Thoracic aorta (tissue), 2 donors: ENCODE measurements around the gene ATXN10. TPM values are rescaled to one million over a fixed set of nuclear protein-coding genes. Genes with fewer than 3 reads are reported as not detected.

Experiments used
- ATAC-seq: fragments of 150-250 bp; one replicate; pipeline ENCODE4 v1.8.0; 2017; ENCODE audit warnings: low read depth; ENCODE audit not compliant: insufficient number of reproducible peaks, low FRiP score
- DNase-seq: peaks from one replicate; pipeline ENCODE4 v3.0.0-alpha.2; 2020; ENCODE audit warnings: low spot score
- H3K27ac ChIP-seq, 2 donors: fragments of 200-600 bp; sonication (generic); 1 replicate in 1 of 2; 2 replicates in 1 of 2; pipeline ENCODE4 v1.5.1; 2016; ENCODE audit warnings: mild to moderate bottlenecking in 2 of 2, moderate library complexity in 2 of 2
- H3K27me3 ChIP-seq: fragments of 200-600 bp; sonication (generic); replicated peaks from 2 replicates; pipeline ENCODE4 v1.6.0; 2016; ENCODE audit warnings: mild to moderate bottlenecking; ENCODE audit not compliant: insufficient read depth
- H3K36me3 ChIP-seq: fragments of 200-600 bp; sonication (generic); one replicate; pipeline ENCODE4 v1.5.1; 2016
- H3K4me1 ChIP-seq, 2 donors: fragments of 200-600 bp; sonication (generic); 1 replicate in 1 of 2; 2 replicates in 1 of 2; pipeline versions ENCODE4 v1.5.1 to v1.6.0; 2016; ENCODE audit warnings: low read depth in 2 of 2, mild to moderate bottlenecking in 1 of 2; ENCODE audit not compliant: control insufficient read depth in 1 of 2
- H3K4me3 ChIP-seq: fragments of 200-600 bp; sonication (generic); 2 replicates; pipeline ENCODE4 v1.5.1; 2016; ENCODE audit warnings: mild to moderate bottlenecking
- H3K9me3 ChIP-seq: fragments of 200-600 bp; sonication (generic); 2 replicates; pipeline ENCODE4 v1.5.1; 2016
- total RNA-seq, 2 donors: library from RNA; depleted of rRNA; stranded (reverse); fragments of >200 nt; gene quantifications; one replicate each; pipeline versions ENCODE4 v1.1.0 to v1.2.3, GENCODE V29; 2016
- TF ChIP-seq, protein P1 (sequence below): fragments of 200-600 bp; sonication (generic); IDR thresholded peaks from one replicate; pipeline ENCODE4 v1.5.1; 2019; ENCODE audit warnings: antibody characterized with exemption

The ATXN10 gene
- total RNA-seq, 2 donors from 2014 or later = 52.9 to 164 TPM

DNA sequence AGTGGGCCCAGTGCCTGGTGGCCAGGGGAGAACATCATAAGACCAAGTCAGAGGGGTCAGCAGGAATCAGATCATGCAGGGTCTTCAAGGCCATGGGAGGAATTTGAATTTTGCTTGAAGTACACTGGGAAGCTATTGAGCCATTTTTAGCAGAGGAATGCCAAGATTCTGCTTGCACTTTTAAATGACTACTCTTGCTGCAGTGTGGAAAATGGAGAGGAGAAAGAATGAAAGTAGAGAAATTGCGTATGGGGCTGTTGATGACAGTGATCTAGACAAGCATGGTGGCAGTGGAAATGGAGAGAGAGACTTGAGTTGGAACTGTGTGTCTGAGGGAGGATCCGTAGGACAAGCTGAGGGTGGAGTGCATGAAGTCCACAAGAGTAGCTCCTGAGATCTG is 177.3 kb downstream of the ATXN10 start:
- ATAC-seq (no peak), DNase-seq (no peak)
- TF ChIP-seq, protein P1, sequence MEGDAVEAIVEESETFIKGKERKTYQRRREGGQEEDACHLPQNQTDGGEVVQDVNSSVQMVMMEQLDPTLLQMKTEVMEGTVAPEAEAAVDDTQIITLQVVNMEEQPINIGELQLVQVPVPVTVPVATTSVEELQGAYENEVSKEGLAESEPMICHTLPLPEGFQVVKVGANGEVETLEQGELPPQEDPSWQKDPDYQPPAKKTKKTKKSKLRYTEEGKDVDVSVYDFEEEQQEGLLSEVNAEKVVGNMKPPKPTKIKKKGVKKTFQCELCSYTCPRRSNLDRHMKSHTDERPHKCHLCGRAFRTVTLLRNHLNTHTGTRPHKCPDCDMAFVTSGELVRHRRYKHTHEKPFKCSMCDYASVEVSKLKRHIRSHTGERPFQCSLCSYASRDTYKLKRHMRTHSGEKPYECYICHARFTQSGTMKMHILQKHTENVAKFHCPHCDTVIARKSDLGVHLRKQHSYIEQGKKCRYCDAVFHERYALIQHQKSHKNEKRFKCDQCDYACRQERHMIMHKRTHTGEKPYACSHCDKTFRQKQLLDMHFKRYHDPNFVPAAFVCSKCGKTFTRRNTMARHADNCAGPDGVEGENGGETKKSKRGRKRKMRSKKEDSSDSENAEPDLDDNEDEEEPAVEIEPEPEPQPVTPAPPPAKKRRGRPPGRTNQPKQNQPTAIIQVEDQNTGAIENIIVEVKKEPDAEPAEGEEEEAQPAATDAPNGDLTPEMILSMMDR = no peak

GRCh38 chr22:45852826-45853225 is 181.2 kb downstream of the ATXN10 start:
- Histone ChIP-seq H3K36me3 (peaks cover 11% of the 10 kb centered on the region), H3K4me3 (no peak overlapping the region), H3K9me3 (peaks cover 3% of the 10 kb centered on the region), H3K27ac (no peak overlapping the region), H3K4me1 (no peaks in the 10 kb centered on the region), H3K27me3 (no peaks in the 10 kb centered on the region)
- ATAC-seq (no peak), DNase-seq (no peak)
- TF ChIP-seq, protein P1 = no peak

More for the DNA sequence above, 177.3 kb downstream of the ATXN10 start:
- H3K27me3 ChIP-seq = no peaks in the 10 kb centered on the region
- H3K27ac ChIP-seq = no peak overlapping the region
- H3K4me3 ChIP-seq = no peak overlapping the region
- peaks cover 3% of the 10 kb centered on the region for H3K9me3 ChIP-seq
- H3K36me3 ChIP-seq = peaks cover 11% of the 10 kb centered on the region
- H3K4me1 ChIP-seq = no peaks in the 10 kb centered on the region

- H3K27me3 ChIP-seq = no peaks in the 10 kb centered on the region
- peaks cover 3% of the 10 kb centered on the region for H3K9me3 ChIP-seq
- no peak overlapping the region for H3K27ac ChIP-seq
- DNase-seq = no peak
- no peak for ATAC-seq
- no peaks in the 10 kb centered on the region for H3K4me1 ChIP-seq
- peaks cover 18% of the 10 kb centered on the region for H3K36me3 ChIP-seq
- TF ChIP-seq, protein P1 = no peak
- H3K4me3 ChIP-seq = no peak overlapping the region
Observed at GRCh38 chr22:45855961-45856360, 184.3 kb downstream of the ATXN10 start.

- no peak for ATAC-seq
- TF ChIP-seq, protein P1 = no peak
- Histone ChIP-seq H3K4me3 (no peak overlapping the region), H3K27ac (no peak overlapping the region), H3K36me3 (peaks cover 10% of the 10 kb centered on the region), H3K27me3 (no peaks in the 10 kb centered on the region), H3K9me3 (peaks cover 3% of the 10 kb centered on the region), H3K4me1 (no peaks in the 10 kb centered on the region)
- DNase-seq = no peak
Observed at GRCh38 chr22:45857519-45857918, 185.9 kb downstream of the ATXN10 start.

GRCh38 chr22:45859231-45860161 is 187.9 kb downstream of the ATXN10 start:
- ATAC-seq (no peak), DNase-seq (no peak)
- H3K27me3 ChIP-seq = no peaks in the 10 kb centered on the region
- H3K9me3 ChIP-seq = no peaks in the 10 kb centered on the region
- no peak overlapping the region for H3K27ac ChIP-seq
- H3K4me1 ChIP-seq = peaks cover 0 to 6% of the 10 kb centered on the region in 2 donors
- H3K4me3 ChIP-seq = no peak overlapping the region
- TF ChIP-seq, protein P1 = no peak
- peaks cover 6% of the 10 kb centered on the region for H3K36me3 ChIP-seq
